Ascending aorta (tissue), 2 donors: Measurements from ENCODE around the gene DPYD. TPM values are rescaled to one million over a fixed set of nuclear protein-coding genes. Genes with fewer than 3 reads are reported as not detected.

ENCODE experiments used
- DNase-seq, 2 donors: peaks; one replicate each; pipeline ENCODE4 v3.0.0-alpha.2; 2019; ENCODE audit warnings: low spot score in 2 of 2
- H3K27ac ChIP-seq, 2 donors: fragments of 200-600 bp; sonication (generic); one replicate each; pipeline ENCODE4 v1.5.1; 2016 to 2017; ENCODE audit warnings: mild to moderate bottlenecking in 1 of 2
- H3K27me3 ChIP-seq: fragments of 200-600 bp; sonication (generic); one replicate; pipeline ENCODE4 v1.5.1; 2017
- H3K36me3 ChIP-seq, 2 donors: fragments of 200-600 bp; sonication (generic); one replicate each; pipeline ENCODE4 v1.5.1; 2016
- H3K4me1 ChIP-seq, 2 donors: fragments of 200-600 bp; sonication (generic); one replicate each; pipeline ENCODE4 v1.5.1; 2016 to 2017; ENCODE audit warnings: mild to moderate bottlenecking in 1 of 2
- H3K4me3 ChIP-seq, 2 donors: fragments of 200-600 bp; sonication (generic); one replicate each; pipeline ENCODE4 v1.5.1; 2016 to 2017; ENCODE audit warnings: mild to moderate bottlenecking in 1 of 2
- H3K9me3 ChIP-seq, 2 donors: fragments of 200-600 bp; sonication (generic); one replicate each; pipeline ENCODE4 v1.5.1; 2016
- CTCF ChIP-seq, 3 experiments: fragments of 200-600 bp in 2 of 3; fragments of 450-650 bp in 1 of 3; sonication (generic) in 2 of 3; IDR thresholded peaks; one replicate each; pipeline ENCODE4 v1.5.1; 2016 to 2019; ENCODE audit warnings: antibody characterized with exemption in 3 of 3, mild to moderate bottlenecking in 1 of 3, moderate library complexity in 1 of 3
- intact Hi-C: fragments of 100-400 bp; cut with DNase I; formaldehyde crosslinking; loops from one replicate; pipeline ENCODE4 v1.15.1; 2023
- total RNA-seq: library from RNA; depleted of rRNA; stranded (reverse); fragments of >200 nt; gene quantifications from one replicate; pipeline ENCODE4 v1.1.0, GENCODE V29; 2016

DPYD gene
- total RNA-seq, 1 donor from 2014 or later, result 22.9 TPM

- no peak for TF ChIP-seq CTCF (IDR thresholded peaks at IDR 0.05)
- intact Hi-C loops, result no loop called here
- peaks cover 0 to 11% of the 10 kb centered on the region in 2 donors for H3K4me1 ChIP-seq
- DNase-seq, result no peak
- H3K9me3 ChIP-seq, result no peaks in the 10 kb centered on the region
- no peaks in the 10 kb centered on the region for H3K36me3 ChIP-seq
- no peaks in the 10 kb centered on the region for H3K27me3 ChIP-seq
- no peak overlapping the region for H3K27ac ChIP-seq
- no peak overlapping the region for H3K4me3 ChIP-seq
These were observed 720.2 kb downstream of the DPYD start for GRCh38 chr1:97200595-97200994.

- intact Hi-C loops, result no loop called here
- Histone ChIP-seq H3K9me3 (no peaks in the 10 kb centered on the region), H3K36me3 (no peaks in the 10 kb centered on the region), H3K4me1 (no peaks in the 10 kb centered on the region), H3K4me3 (no peak overlapping the region), H3K27me3 (no peaks in the 10 kb centered on the region), H3K27ac (no peak overlapping the region)
- no peak for DNase-seq
- no peak for TF ChIP-seq CTCF (IDR thresholded peaks at IDR 0.05)
These were observed 723.9 kb downstream of the DPYD start for GRCh38 chr1:97196825-97197516.

- intact Hi-C loops, result no loop called here
These were observed 727.8 kb downstream of the DPYD start for GRCh38 chr1:97192872-97193572.

GRCh38 chr1:97190326-97190725 lies 730.5 kb downstream of the DPYD start:
- Histone ChIP-seq H3K4me3 (no peak overlapping the region), H3K4me1 (no peaks in the 10 kb centered on the region), H3K9me3 (no peaks in the 10 kb centered on the region), H3K36me3 (no peaks in the 10 kb centered on the region), H3K27me3 (no peaks in the 10 kb centered on the region), H3K27ac (no peak overlapping the region)
- TF ChIP-seq CTCF (IDR thresholded peaks at IDR 0.05), result no peak
- intact Hi-C loops, result no loop called here
- no peak for DNase-seq

More at GRCh38 chr1:97192872-97193572, 727.8 kb downstream of the DPYD start:
- H3K9me3 ChIP-seq, result no peaks in the 10 kb centered on the region
- TF ChIP-seq CTCF (IDR thresholded peaks at IDR 0.05), result no peak
- H3K27ac ChIP-seq, result no peak overlapping the region
- no peaks in the 10 kb centered on the region for H3K4me1 ChIP-seq
- no peaks in the 10 kb centered on the region for H3K36me3 ChIP-seq
- H3K4me3 ChIP-seq, result no peak overlapping the region
- no peaks in the 10 kb centered on the region for H3K27me3 ChIP-seq
- DNase-seq, result no peak

GRCh38 chr1:97186381-97186780 lies 734.5 kb downstream of the DPYD start:
- no peaks in the 10 kb centered on the region for H3K4me1 ChIP-seq
- no peak for DNase-seq
- no peak for TF ChIP-seq CTCF (IDR thresholded peaks at IDR 0.05)
- H3K27ac ChIP-seq, result no peak overlapping the region
- no peaks in the 10 kb centered on the region for H3K27me3 ChIP-seq
- intact Hi-C loops, result no loop called here
- no peaks in the 10 kb centered on the region for H3K9me3 ChIP-seq
- H3K4me3 ChIP-seq, result no peak overlapping the region
- no peaks in the 10 kb centered on the region for H3K36me3 ChIP-seq
